ENCODE data around the gene KXD1.
"Not testable (repeated sequence)": the region's sequence is repeated elsewhere in the genome, so short reads cannot be mapped to it uniquely, and the experiment has no call there.

The KXD1 gene

DNA sequence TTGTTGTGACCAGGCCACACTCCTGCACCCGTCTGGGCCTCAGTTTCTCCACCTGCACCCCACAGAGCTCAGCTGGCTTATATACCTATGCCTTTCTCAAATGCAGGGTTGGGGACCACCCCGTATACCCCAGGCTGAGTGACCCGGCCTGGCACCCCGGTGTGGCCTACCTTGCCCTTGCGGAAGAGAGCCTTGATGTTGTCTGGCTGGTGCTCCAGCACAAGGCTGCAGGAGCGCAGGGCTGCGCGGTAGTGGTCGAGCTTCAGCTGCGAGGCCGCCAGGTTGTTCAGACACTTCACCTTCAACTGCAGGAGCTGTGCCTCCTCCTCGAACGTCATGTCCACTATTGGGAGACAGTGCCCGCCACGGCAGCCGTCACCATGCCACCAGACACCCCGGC, 20.2 kb upstream of the KXD1 start:
- no peak for DNase-seq

DNA sequence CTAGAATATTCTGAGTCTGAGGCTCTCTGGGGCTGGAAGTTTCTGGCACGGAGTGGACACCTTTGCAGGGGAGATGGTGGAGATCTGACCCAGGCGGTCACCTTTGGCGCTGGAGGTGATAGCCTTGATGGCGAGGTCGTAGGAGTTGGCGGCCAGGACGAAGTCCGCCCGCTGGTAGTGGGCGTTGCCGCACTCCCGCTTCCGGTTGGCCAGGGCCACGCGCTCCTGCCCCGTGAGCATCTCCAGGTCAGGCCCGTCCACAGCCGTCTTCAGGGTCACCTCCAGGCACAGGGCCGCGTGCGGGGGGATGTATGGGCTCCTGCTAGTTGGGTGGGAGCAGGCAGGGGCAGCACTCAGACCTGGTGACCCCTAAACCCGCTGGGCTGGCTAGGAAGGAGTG, 19.6 kb upstream of the KXD1 start:
- DNase-seq, result no peak

DNA sequence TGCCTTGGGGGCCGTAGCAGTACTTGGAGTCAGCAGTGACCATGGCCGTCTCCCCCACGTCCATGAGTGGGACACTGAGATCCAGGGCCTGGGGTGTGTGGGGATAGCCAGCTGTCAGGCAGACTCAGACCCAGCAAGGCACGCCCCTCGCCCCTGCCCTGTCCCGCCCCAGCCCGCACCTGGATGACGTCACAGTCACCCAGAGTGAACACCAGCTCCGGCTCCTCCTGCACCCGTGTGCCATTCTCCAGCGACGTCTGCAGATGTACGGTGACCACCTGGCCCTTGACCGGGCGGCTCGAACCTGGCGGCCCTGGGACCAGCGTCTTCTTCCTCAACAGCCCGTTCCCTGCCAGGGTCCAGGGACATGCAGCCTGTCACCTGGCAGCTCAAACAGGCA, 18.3 kb upstream of the KXD1 start:
- no peak for DNase-seq

DNA sequence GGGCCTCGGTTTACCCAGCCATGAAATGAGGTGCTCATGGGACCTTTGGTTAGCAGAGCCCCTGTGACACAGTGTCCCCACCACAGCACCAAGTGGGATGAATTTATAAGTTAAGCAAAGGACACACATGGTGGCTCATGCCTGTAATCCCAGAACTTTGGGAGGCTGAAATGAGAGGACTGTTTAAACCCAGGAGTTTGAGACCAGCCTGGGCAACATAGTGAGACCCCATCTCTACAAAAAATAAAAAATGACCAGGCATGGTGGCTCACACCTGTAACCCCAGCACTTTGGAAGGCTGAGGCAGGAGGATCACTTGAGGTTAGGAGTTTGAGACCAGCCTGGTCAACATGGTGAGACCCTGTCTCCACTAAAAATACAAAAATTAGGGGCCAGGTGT, 17.5 kb upstream of the KXD1 start:
- not testable (repeated sequence) for DNase-seq

DNA sequence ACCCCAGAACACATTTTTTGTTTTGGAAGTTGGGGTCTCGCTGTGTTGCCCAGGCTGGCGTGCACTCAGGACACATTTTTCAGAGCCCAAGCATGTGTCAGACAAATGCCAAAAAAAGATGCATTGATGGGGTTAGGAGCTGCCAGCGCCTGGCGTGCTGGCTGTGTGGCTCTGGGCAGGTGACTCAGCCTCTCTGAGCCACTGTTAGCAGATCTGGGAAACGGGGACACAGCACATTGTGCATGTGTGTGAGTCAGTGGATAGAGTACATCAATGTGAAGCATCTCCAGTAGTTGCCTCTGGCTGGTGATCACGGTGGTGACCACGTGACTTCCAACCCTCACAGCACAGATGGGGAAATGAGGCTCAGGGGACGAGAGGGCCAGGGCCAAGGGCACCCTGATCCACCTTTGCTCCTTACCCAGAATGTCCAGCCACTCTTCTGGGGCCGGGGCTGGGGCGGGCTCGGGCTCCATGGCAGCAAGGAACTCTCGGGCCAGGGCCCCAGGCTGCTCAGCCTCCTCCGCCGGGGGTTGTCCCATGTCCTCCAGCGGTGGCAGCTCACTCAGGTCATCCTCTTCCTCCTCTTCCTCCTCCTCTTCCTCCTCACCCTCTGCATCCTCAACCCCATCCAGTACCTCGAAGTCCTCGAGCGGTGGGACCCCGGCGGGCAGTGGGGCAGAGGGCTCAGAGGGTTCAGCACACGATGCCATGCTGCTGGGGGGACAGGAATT, 16.2 kb upstream of the KXD1 start:
- no peak for DNase-seq

DNA sequence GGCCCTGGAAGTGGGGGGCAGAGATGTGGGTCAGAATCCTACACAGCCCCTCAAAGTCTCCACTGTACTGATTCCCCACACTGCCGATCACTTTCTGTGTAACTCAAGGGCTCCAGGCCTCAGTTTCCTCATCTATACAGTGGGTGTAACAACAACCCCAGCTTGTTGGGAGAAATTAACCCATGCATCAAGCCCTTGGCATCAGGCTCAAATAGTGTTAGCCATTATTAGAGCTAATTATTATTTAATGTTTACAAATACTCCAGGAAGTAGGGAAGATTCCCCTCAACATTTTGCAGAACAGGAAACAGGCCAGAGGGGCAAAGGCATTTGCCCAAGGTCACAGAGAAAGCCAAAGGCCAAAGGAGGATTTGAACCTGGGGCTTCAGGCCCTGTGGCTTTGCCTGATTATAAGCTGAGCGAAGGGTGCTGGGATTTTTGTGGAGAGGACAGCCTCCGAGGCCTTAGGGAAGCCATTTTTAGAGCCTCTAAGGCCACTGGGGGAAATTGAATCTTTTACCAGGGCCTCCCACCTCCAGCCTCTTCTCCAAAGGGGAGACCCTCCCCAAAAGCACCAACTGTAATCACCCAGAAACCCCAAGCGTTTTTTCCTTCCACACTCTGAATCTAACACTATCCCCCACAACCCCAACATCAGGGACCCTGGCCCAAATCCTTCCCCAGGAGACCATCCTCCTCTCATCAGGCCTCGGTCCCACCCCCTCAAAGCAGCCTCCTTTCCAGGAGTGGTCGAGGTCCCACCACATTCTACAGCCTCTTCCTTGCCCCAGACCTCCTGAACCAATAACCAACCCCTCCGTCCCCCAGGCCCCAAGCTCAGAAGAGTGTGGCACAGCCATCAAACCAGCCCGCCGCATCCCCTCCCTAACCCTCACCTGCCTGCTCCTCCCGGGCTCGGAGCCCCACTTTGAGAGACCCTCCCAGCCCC, 15.4 kb upstream of the KXD1 start:
- DNase-seq, result no peak

DNA sequence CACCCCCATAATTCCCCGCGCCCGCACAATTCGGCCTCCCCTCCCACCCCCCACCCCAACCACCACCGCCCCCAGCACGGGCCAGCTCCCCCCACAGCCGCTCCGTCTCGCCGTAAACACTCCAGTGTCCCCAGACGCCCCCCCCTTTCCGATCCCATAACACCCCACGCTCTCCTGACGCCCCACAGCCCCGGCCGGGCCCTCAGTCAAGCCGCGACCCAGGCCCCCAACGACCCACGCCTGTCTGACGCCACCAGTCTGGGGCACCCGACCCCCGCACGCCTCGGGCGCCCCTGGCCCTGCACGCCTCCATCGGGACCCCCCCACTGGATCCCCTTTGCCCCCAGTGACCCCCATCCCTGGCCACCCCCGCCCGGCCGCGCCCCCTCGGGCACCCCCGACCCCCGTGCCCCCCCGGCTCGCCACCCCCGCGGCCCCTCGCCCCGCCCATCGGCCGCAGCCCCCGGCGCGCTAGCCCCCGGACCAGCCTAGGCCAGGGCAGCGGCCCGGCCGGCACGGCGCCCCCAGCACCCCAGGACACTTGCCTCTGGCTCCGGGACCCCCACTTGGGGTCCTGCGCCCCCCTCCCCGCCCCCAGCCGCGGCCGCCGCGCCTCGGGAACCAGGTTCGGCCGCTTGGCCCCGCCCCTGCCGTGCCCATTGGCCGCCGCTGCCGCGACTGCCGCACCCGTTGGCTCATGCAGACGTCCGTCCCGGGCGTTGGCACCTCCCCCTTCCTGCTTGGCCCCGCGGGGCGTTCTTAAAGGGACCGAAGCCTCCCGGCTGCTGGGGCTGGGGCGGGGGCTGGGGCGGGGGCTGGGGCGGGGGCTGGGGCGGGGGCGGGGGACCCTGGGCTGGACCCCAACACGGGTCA, 14.5 kb upstream of the KXD1 start, which contains the start of gene FKBP8:
FKBP8 (minus strand) TSS at position 633 of the 873 bp plus-strand sequence. CDS start 1,603 bp downstream, outside the sequence.
- peak; percentile 80 for DNase-seq

DNA sequence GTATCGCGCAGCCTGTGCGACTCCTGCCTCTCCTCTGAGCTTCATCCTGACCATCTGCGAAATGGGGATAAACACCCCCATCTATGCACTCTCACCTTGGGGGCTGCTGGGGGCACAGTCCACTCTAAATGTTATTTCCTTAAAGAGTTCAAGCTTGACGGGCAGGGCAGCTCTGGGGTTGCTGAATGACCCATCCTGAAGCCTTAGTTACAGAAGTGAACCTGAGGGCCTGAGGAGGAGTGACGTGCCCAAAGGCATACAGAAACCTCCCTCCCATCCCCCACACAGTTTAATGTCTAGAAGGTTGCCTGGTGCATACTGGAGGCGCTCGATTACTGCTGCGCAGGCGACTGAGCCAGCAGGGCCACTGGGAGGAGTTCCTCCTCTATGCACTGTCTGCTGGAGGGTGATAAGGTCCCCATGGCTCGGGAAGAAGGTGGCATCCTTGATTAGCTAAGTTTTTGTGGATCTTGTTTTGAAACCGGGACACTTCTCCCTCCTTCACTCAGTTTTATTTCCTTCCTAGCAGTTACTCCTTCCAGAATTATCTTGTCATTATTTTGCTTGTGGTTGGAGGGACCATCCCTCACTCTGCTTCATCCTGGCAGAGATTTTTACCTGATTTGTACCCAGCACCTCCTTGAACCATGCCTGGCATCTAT, 13.7 kb upstream of the KXD1 start:
- peak; percentile 72 for DNase-seq

DNA sequence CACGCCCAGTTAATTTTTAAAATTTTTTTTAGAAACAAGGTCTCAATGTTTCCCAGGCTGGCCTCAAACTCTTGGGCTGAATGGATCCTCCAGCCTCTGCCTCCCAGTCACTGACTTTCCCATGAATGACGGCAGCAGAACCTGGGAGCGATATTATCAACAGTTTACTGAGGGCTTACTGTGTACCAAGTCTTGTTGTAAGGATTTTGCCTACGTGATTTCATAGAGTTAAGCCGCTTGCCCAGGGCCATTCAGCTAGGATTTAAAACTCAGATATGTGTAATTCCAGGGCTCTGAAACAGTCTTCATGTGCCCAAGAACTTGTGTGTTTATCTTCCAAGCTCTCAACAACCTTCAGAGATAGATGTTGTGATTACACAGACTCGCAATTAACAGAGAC, 6.0 kb upstream of the KXD1 start:
- no peak for DNase-seq

DNA sequence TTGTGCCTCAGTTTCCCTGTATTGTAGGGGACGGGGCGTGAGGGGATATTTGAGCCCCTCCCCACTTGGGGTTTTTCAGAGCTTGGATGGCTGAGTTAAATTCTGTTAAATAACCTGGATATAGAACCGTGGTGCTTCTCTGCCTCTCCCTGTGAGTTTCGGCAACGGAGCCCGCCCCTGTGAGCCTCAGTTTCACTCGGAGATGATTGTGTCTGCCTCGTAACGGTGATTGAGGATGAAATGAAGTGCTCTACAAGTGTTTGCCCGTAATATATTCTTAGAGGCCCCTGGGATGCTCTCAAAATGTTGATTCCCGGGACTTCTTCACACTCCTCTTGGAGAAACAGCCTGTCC, 509 bp downstream of the KXD1 start:
- no peak for DNase-seq

DNA sequence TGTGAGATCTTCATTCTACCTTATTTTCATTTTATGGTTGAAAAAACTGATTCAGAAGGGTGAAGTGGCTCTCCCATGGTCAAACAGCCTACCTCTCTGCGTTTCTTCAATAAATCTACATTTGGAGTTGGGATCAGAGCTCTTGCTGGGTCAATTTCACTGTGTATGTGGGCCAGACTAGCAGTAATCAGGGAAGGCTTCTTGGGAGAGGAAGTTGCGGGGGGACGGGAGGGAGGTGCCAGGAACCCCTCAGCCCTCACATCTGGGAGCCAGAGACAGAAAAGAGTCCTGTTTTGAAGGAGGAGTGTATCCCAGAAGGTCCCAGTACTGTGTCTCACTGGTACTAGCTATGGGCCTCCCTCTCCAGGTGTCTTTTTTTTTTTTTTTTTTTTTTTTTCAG, 934 bp downstream of the KXD1 start:
- no peak for DNase-seq

DNA sequence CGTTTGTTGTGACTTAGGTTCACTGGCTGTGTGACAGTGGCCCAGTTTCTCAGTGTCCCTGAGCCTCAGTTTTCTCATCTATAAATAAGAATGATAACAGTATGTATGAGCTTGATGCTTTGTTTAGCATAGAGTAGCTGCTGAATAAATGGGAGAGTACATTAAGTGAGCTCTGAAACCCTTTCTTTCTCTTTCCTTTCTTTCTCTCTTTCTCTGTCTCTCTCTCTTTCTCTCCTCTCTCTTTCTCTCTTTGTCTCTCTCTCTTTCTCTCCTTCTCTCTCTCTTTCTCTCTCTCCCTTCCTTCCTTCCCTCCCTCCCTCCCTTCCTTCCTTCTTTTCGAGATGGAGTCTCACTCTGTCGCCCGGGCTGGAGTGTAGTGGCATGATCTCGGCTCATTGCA, 2.0 kb downstream of the KXD1 start:
- DNase-seq, result no peak

DNA sequence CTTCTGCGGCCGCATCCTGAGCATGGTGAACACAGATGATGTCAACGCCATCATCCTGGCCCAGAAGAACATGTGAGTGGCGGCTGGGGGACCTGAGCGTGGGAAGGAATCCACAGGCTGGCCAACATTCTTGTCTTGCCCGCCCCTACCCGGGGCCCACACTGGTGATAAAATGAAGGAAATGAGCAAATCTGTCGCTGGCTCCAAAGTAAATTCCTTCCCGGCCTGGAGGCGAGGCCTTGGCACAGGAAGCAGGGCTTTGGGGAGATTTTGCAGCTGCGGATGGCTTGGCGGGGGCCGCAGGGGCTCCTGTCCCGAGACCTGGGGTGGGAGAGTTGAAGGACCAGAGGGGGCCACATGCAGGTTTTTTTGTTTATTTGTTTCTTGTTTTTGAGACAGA, 4.4 kb downstream of the KXD1 start:
- DNase-seq, result no peak

DNA sequence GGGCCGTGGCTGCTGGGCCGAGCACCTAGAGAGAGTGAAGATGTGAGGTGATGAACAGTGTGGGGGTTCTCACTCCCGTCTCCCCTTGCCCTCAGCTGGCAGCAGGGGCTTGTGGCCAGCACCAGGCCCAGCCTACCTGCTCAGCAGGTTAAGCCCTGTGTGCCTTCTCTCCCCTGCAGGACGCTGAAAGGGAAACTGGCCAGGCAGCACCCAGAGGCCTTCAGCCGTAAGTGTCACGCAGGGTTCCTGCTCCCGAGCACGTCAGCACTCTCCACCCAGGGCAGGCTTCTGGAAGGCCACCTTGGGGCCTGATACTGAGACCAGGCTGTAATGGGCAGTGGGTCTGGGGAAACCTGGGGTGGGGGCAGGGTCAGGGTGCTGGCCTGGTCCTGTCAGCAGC, 9.3 kb downstream of the KXD1 start:
- DNase-seq, result no peak

DNA sequence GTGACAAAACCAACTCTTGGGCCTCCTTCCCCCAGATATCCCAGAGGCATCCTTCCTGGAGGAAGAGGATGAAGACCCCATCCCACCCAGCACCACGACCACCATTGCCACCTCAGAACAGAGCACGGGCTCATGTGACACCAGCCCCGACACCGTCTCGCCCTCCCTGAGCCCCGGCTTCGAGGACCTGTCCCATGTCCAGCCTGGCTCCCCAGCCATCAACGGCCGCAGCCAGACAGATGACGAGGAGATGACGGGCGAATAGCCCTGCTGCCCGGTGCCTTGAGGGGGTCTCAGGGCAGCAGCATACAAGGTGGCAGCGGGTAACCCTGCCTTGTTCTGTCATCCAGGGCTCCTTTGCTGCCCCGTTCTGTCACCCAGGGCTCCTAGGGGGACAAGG, 10.7 kb downstream of the KXD1 start:
- no peak for DNase-seq

DNA sequence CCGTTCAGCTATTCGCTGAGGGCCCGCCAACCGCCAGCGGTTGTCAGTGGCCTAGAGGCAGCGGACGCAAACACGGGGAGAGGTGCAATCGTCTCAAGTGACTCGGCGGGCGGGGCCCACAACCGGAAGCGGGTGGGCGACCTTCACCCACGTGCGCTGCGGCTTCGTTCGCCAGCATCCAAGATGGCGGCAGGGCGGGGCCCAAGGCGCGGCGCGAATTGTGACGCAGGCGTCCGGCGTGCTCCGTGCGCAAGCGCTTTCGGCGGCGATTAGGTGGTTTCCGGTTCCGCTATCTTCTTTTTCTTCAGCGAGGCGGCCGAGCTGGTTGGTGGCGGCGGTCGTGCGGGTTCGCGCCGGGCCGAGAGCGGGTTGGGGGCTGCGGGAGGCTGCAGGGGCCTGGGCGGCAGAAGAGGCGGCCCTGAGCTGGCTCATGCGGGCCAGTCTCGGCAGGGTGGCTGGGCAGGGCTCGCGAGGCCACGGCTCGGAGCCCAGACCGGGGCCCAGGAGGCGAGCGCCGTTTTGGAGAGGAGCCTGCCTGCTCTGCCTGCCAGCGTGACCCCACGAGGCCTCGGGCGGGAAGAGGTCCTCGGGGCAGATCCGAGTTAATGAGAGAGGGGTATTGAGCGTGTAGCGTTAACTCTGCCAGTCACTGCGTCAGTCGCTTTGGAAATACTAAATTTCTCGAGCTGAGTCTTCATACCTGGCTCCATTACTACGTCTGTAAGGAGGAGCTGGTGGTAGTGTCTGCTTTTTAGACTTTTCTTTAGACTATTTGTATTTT, 14.1 kb downstream of the KXD1 start, which contains the start of gene UBA52:
UBA52 (plus strand) TSS at position 294 of the 781 bp plus-strand sequence. CDS start 1,444 bp downstream, outside the sequence.
- DNase-seq, result peak; percentile 96

DNA sequence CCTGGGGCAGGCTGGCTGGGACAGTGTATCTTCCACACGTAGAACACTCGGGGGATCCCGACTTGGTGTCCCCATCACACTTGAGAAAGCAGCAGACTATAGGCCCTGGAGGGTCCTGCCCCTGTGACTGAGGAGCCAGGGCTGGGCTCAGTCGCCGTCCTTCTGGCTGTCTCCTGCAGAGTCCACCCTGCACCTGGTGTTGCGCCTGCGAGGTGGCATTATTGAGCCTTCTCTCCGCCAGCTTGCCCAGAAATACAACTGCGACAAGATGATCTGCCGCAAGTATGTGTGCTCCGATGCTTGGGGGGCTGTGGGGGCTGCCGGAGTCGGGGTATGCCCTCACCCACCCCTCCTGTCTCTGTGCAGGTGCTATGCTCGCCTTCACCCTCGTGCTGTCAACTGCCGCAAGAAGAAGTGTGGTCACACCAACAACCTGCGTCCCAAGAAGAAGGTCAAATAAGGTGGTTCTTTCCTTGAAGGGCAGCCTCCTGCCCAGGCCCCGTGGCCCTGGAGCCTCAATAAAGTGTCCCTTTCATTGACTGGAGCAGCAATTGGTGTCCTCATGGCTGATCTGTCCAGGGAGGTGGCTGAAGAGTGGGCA, 17.1 kb downstream of the KXD1 start:
- no peak for DNase-seq

DNA sequence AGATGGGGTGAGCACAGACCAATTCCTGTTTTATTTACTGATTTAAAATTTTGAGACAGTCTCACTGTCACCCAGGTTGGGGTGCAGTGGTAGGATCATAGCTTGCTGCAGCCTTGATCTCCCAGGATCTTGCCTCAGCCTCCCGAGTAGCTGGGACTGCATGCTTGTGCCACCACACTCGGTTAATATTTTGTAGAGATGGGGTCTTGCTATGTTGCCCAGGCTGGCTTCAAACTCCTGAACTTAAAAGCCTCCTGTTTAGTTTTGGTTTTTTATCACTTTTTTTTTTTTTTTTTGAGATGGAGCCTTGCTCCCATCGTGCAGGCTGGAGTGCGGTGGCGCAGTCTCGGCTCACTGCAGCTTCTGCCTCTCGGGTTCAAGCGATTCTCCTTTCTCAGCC, 18.7 kb downstream of the KXD1 start:
- DNase-seq, result no peak

DNA sequence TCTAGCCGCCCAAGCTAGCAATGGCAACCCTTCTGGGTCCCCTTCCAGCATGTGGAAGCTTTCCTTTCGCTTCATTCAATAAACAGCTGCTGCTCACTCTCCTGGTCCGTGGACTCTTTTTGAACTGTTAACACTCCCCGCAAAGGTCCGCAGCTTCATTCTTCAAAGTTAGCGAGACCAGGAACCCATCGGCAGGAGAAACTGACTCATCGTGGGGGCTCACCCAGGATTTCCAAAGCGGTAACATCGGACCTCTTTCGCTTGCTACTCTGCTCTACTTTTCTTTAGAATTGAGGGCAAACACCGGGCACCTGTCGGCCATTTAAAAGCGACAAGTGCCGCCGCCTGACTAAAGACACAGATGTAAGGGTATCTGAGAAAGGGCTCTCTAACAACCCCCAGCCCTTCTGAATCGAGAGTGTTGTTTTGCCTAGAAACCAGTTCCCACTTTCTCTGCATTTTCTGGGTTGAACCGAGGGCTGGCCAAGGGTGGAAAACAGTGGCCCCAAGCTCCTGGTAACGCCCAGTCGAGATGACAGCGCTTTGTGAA, 19.8 kb downstream of the KXD1 start:
- DNase-seq, result no peak

DNA sequence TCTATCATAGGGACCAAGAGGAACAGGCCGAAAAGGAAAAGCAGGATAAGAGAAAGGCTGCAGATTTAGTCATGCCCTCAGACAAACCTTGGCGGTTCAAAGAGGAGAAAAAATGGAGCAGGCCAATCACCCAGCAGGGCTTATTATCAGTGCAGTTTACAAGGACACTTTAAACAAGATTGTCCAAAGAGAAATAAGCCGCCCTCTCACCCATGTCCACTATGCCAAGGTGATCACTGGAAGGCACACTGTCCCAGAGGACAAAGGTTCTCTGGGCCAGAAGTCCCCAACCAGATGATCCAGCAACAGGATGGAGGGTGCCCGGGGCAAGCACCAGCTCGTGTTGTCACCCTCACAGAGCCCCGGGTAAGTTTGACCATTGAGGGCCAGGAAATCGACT, 22.6 kb downstream of the KXD1 start:
- no peak for DNase-seq

DNA sequence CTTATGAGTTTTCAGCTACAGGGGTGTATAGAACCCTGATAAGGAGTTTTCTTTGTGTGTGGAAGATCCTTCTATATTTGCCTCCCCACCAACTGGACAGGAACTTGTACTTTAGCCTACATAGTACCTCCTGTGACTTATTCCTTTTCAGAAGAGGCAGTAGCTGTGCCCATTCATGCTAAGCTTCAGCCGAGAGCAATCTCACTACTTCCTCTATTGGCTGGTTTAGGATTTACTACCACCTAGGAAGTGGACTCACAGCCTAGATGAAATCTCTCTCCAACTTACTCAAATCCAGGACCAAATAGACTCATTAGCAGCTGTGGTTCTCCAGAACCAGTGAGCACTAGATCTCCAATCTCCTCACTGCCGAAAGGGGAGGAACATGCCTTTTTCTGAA, 28.6 kb downstream of the KXD1 start:
- no peak for DNase-seq

Measured in HCEC 1CT (cell line).